GM21381 (cell line): Measurements from ENCODE around the gene MDFI.

Experiments
- ATAC-seq: cut with Tn5 transposase; IDR thresholded peaks from one replicate; pipeline ENCODE4 v1.9.1; 2021; ENCODE audit warnings: mild to moderate bottlenecking, moderate library complexity; ENCODE audit not compliant: unreplicated experiment

MDFI gene

DNA sequence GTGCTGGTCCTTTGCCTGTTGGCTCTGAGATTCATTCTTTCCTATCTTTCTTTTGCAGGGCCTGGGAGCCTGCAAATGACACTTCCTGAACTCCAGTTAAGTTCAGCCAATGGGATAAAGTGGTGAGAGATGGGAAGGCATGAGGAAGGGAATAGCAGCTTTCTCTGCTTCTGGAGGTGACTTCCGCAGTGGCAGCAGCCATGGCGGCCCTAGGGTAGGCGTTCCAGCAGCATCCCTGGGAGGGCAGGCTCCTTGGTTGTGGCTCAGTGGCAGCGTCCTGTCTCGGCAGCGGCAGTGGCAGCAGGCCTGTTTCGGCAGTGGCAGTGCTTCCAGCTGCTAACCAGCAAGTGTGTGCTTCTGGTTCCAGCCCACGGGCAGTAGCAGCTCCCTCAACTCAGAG is 7.3 kb upstream of the MDFI start:
- no peak for ATAC-seq

DNA sequence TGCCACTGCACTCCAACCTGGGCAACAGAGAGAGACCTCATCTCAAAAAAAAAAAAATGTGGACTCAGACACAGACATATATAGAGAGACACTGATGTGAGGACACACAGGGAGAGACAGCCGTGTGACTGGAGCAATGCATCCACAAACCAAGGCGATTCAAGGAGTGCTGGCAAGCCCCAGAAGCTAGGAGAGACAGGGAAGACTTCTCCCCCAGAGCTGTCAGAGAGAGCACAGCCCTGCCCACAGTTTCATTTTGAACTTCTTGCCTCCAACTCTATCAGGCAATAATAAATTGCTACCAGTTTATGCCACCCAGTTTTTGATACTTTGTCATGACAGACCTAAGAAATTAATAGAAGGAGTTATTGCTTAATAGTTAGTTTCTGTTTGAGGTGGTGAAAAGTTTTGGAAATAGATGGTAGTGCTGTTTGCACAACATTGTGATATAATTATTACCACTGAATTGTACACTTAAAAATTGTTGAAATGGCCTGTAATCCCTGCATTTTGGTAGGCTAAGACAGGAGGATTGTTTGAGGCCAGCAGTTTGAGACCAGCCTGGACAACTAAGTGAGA is 5.1 kb upstream of the MDFI start:
- no peak for ATAC-seq

DNA sequence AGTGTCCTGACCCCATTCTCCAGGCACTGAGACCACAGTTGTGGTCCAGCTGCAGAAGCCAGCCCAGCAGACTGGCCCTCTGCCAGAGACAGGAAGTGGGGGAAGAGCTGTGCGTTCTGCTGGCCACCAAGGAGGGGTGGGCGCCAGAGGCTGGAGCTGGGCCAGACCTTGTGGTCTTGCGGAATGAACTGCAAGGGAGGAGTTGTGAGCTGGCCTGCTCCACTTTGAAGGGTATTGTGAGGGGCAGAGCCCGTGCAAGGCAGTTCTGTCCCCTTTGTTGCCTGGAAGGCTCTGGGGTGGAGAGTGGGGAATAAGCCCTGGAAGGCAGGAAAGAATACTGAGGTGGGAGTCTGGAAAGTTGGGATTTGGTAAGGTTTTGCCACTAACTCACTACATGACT is 3.6 kb upstream of the MDFI start:
- no peak for ATAC-seq

DNA sequence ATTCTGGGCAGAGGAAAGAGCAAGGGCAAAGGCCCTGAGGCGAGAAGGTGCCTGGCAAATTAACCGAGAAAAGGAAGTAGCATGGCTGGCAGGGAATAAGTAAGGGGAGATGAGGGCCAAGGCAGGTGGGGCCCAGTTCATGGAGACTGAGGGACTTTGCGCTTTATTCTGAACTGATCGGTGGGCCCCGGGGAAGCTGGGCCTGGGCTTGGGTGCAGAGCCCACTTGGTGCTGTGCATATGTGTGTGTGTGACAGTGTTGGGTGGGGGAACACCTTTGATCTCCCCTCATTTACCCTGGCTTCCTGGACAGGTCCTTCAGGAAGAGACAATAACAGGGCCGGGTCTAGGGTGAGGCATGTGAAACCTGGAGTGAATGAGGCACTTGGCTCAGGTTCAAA is 2.9 kb upstream of the MDFI start:
- no peak for ATAC-seq

DNA sequence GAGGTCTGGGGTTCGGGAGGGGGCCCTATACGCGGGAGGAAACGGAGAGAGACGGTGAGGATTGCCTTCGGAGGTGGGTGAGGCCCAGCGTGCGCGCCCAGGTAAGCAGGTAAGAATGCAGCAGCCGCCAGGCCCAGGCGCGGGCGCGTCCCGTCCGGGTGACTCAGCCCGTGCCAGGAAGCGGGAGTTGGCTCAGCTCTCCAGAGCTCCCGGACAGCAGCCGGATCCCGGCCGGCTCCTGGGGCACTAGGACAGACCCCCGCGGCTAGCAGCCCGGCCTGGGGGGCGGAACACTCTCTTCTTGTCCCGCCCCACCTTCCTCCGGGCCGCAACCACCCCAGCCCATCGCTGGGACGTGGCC is 1.5 kb upstream of the MDFI start:
- ATAC-seq, result no peak

DNA sequence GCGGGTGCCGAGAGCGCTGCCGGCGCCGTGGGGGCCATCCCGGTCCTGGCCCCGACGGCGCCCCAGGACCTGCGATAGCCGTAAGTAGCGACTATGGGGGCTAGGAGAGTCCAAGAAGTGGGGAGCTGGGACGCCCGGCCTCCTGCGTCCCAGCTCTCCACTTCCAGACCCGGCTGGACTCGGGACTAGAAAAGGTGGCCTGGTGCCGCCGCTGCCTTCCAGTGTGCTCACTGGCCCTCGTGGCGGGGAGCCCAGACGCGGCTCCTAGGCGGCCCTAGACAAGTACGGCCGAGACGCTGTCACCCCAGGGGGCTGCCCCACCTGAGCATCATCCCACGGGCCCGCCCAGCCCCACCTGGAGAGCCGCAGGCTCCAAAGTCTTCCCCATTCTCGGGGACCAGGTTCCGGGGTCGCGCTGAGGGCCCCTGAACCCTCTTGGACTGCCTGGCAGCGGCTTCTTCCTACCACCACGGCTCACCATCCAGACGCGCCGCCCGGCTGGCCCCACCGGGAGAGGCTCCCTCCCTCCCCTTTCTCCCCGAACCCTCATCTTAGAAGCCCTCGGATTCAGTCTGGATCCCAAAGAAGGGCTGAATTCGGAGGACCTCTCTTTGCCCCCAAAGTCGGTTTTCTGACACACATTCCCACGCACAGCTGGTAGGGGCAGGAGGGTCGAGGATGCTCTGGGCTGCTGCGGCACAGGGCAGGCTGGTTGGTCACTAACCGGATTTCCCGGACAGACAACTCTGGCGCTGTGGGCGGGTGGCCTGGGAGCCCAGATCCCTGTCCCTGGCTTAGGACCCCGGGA is 870 bp upstream of the MDFI start:
- no peak for ATAC-seq

DNA sequence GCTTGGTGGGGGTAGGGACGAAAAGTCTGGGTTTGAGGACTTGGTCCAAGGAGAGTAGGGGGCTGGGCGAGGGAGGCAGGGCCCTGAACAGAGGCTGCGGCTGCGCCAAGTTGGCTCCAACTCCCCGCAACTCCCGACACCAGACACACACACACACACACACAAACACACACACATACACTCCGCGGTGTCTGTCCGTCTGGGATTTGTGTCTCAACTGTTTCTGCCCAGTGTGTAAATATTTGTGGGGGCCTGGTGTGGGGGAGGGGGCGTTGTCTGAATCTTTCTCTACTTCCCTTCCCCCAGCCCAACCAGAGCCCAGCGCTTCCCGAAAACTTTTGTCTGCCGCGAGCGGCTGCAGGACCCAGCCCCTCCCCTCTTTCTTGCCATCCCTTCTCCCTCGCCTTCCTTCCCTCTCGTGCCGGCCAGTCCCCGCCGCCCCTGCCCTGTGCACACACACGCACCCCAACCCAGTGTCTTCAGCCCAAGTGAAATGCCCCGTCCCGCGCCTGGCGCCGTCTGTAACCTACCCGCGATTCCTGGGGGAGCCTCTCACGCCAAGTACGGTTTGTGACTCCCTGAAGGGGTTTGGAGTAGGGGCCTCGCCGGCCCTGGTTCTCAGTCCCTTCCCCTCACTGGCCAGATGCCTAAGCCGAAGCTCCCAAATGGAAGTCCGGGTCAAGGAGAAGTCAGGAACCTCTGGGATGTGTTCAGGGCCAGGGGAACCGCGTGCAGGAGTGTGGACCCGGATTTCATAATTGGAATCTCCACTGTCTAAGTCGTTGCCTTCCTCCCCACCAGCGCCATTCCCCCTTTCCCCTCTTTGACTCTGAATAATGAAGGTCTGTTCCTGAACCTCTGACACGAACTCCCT is 904 bp downstream of the MDFI start:
- no peak for ATAC-seq

DNA sequence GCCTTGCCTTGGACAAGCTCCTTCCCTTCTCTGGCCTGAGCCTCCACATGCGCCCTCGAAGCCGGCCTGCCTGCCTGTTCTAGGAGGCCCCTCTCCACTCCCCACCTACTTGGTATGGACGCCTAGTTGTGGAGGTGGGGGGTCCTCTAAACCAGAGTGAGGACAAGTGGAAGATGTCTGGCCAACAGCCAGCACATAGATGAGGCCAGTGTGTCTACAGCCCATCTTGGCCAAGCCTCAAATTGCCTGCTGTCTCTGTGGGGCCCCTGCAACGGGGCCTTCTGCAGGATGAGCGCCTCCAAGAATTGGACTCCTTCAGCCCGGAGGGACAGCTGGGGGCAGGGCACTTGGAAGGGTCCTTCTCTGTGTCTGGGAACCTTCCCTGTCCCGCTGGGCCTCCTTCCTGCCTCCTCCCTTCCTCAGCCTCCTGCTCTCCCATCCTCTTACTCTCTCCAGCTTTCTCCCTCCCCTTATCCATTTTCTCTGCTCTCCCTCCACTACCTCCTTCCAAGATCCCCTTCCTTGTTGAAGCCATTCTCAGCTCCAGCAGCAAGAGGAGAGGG is 1.6 kb downstream of the MDFI start:
- no peak for ATAC-seq

DNA sequence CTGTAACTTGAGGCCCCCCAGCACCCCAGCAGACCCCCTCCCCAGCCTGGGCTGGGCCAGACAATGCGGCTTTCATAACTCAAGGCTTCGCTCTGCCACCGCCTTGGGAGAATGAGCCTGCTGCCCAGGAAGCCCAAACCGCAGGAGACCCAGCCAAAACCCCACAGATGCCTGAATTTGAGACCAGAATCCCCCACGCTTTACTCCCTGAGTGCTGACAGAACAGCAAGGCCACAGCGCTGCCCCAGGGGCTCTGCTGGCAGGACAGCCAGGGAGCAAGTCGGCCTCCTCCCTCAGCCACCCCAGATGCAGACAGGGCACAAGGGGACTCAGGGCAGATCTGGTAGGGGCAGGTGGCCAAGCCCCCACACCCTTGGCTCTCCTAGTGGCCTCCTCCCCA is 2.2 kb downstream of the MDFI start:
- ATAC-seq, result no peak

DNA sequence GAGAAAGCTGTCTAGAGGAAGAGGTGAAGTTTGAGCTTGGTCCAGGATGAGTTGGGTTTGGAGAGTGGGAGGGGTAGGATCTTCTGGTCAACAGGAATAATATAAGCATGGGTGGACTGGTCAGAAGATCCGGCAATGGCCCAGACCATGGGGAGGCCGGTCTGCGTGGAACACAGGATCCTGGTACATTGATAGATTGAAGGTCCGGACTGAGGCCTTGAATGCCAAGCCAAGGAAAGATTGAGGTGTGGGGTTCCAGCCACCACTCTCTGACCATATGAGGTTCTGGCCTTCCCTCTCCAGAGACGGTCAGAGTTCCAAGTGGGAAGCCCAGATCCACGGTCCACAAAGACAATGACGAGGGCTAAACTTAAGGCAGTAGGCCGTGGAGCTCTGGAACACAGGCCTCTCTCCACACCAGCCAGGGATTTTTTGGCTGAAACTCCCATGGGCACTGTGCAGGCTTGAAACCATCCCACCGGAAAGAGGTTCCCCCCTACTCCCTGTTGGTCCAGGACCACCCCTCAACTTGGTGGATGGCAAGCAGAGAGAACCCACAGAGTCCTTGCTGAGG is 3.2 kb downstream of the MDFI start:
- ATAC-seq, result no peak

DNA sequence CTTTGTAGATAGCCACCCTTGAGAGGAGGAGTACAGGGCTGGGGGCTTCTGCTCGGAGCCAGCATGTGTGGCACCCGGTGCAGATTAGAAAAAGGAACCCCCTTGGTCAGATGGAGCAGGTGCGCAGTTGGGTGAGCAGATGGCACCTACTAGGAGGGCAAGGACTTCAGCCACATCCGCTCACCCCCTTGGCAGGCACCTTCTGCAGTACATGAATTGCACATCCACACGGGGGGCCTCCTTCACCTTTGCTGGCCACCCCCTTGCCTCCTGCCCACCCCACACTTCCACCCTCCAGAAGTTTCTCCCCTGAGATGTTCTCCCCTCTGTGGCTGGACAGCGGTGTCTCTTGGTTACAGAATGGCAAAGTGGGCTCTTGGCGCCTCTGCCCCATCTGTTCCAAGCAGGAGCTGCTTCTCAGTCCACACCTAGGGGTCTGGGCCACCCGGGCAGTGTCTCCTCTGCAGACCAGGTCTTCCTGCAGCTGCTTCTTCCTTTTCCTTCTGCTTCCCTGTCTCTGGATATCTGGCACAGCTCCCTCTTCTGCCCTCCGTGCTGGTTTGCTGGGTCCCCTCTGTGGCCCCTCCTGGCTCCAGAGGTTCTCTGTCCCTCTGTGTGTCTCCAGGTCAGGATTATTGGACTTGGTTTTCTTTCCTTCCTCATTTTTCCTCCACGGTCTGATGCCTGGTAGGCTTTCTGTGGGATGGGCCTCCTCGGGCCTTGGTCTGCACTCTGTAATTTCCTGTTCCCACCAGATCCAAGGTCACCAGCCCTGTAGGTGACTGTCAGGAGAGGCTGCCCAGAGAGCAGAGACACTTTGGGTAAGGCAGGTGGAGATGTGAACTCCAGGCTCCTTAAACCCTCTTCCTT is 4.1 kb downstream of the MDFI start:
- no peak for ATAC-seq

DNA sequence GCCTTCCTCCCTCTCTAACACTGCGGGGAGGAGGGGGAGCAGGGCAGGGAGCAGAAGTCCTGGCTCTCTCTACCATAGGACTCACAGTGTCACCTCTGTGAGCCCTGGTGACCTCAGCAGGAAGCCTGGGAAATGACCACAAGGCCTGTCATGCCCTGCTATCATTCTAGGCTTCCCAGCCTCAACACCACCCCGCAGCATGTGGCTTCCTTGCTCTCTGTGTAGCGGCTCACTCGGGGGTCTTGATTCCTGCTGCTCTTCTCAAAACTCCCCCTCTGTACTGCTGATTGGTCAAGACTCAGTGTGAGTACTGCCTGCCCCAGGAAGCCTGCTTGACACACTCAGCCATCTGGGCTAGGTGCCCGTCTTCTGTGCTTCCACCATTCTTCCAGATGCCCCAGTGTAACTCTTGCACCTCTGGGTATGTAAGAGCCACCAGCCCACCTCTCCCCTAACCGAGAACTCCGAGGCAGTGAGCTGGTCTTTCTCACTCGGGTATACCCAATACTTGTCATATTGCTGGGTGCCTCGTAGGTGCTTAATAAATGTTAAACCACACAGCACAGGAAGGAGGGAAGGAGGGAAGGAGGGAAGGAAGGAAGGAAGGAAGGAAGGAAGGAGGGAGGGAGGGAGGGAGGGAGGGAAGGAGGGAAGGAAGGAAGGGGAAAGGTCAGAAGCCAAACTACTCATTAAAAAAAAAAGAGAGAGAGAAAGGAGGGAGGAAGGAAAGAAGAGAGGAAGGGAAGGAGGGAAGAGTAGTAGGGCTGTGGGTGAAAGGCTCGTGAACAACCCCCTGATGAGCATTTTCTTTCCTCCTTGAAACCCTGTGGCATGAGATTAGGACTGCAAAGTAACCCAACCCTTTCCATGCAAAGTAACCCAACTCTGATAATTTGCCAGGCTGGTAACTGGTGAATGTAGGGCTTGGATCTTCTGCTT is 5.0 kb downstream of the MDFI start:
- no peak for ATAC-seq

DNA sequence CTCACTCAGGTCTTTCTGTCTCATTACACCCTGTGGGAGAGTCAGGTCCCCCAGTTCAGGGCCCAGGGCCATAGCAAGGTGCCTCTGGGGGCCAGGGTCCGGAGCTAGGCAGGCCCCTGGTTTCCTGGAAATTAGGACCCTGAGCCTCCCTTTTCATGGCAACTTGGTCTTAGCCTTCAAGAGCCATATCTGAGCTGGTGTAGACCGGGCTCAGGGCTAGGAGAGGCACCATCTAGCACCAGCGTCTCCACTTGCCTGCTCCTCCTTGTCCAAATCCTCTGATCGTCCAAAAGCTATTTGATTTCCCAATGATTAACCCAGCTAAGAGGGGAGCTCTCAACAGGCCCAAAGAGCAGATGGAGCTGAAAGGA is 5.6 kb downstream of the MDFI start:
- no peak for ATAC-seq

DNA sequence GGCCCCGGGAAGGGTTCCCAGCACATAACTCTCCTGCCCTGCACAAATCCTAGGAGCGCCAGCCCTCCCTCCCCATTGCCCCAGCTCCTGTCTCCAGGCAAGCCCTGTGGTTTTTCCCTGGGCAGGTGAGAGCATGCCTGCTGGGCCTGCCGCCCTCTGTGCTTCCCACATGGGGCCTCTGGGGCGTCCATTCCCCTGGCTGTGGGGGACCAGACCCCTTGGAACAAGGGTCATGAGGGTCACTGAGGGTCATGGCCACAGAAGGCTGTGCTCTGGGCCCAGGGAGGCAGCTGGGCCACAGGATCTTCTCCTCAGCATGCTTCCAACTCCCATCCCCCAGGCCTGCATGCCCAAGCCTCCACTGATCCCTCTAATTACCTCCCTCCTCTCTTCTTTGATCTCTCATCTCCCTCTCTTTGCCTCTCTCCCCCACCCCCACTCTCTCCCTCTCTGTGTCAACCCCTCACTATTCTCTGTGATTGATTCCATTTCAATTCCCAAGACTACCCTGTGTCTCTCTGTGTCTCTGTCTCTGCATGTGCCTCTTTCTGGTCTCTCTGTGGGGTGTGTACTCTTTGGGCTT is 6.1 kb downstream of the MDFI start:
- no peak for ATAC-seq

DNA sequence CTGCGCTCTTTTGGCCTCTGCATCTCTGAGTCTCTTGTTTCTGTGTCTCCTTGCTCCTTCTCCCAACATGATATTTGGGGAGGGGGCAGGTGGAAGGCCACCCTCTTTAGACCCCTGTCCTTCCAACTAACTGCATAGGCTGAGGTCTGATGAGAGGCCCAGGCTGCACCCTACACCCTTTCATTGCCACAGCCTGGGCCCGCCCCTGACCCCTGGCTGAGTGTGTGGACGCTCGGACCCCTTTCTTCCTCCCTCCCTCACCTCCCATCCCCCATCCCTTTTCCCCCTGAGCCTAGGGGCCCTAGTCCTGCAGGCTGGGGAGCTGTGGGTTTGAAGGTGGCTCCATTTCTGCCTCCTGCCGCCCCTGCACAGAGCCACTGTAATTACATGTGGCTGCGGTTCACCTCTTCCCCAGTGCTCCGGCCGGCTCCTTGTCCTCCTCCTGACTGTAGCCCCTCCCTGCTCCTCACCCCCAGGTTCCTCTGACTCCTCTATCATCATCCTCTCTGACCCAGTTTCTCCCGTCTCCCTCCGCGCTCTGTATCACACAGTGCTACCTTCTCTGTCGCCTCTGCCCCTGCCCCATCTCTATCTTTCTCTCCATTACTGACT is 6.8 kb downstream of the MDFI start:
- no peak for ATAC-seq

DNA sequence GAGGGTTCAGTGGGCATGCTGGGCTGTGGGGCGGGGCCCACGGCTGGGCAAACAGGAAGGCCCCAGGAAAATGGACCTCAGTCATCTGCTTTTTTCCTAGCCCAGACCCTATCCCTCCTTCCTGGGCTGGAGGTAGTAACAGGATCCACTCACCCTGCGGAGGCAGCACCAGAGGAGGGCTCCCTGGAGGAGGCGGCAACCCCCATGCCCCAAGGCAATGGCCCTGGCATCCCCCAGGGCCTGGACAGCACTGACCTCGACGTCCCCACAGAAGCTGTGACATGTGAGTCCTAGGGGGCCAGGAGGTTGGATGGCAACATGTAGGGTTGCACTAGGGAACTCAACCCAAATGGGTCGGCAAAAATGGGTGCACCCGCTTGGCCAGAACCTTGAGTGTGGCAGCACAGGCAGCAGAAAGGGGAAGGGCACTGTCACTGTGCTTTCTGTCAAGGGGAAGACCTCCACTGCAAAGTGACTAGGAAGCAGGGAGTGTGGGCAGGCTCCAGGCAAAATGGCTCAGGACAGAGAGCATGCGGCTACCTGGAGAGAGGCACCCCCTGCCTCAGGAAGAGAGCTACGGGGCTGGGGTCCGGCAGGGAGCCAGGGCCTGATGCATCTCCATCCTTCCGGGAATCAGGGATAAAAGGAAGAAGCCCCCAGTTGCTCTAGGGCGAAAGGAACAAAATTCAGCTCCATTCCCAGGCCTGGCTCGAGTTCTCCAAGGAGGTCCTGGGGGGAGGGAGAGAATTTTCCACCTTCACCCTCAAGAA is 7.9 kb downstream of the MDFI start:
- no peak for ATAC-seq

DNA sequence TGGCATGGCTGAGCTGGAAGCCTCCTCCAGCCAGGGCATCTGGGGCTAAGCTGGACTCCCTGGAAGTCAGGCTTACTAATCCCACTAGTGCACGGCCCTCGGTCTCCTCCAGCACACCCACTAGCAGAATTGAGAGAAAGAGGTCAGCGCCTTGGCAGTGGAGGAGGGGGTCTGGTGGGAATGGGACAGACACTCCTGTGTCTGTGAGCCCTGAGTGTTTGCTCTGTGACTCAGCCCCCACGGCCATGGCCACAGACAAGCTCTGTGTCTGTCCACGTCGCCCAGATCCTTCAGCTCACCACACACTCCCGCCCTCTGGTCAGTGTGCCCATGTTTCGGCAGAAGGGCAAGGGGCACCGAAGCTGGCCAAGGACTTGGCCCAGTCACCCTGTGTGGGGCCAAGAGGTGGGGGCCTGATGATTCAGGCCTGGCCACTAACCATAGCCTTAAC is 8.8 kb downstream of the MDFI start:
- ATAC-seq, result no peak
